Myocyte (in vitro differentiated cells): Measurements from ENCODE around the gene SIRPA. TPM values are rescaled to one million over a fixed set of nuclear protein-coding genes. Genes with fewer than 3 reads are reported as not detected.
A peak's percentile ranks its signal among the peaks of the same experiment; 100 is the strongest.

ENCODE experiments used
- DNase-seq: peaks from one replicate; pipeline ENCODE4 v3.0.0-alpha.2; 2012; ENCODE audit warnings: low read depth
- total RNA-seq: library from RNA; depleted of rRNA; stranded (reverse); fragments of >200 nt; gene quantifications from 2 replicates; pipeline ENCODE4 v1.2.3, GENCODE V29; 2014

The SIRPA gene
- total RNA-seq, 1 donor from 2014 or later, result 2.9 TPM

DNA sequence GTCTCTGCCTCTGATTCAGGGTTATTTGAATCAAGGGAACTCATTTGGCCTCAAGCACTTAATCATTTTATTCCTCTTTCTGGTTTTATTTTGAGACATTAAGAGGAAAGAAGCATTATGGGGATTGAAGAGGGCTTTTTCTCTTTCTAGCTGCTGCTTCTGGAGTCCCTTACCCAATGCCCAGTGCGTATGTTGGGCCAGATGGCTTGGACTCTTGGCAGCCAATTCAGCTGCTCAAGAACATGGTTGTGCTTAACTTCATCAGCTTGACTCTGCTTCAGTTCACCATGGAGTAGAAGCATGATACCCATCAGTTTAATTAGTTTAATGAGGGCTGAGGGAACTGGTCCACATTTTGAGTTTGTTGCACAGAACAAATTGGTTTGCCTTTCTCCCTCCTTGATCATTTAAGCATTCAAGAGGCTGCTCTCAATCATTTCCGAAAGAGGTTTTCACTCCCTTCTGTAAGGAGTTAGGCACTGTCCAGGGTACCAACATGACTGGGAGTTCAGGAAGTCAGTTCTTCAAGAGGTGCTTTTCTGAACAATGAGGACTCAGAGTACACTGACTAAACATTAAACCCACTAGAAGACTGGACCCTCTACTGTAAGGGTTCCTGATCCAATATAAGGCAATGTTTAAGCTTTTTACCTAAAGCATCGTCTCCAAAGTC lies 84.0 kb downstream of the SIRPA start:
- peak; percentile 5 for DNase-seq

DNA sequence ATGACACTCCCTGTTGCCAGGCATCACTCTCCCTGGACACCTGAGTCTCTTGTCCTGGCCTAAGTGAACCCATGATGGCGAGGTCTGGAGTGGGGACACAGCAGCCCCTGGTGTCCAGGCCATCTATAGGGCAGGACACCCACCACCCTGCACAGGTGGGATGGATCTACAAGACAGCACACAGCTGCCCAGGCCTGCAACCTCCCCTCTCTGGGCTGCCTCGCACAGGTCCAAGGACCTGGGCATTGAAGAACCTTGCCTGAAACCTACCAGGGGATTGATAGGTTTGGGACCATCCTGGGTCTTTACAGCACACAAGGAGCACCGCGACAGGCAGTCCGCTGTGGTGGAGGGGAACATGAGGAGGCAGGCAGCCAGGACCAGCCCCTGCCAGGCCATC lies 87.5 kb downstream of the SIRPA start:
- DNase-seq, result no peak

DNA sequence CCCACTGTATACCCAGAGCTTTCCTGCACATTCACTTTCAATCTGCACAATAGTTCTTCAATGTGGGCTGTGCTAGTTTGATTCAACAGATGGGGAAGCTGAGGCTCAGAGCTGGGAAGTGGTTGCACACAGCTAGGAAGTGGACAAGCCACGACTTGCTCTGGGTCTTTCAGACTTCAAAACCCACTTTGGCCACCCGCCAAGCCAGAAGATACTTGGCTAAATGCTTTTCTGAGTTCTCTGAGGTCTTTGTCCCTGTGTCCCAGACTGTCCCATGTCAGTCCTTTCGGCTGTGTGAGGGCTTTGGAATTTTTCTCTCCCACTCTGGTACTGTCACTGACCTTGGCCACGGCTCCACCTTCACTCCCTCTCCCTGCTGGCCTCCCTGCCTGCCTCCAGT lies 88.1 kb downstream of the SIRPA start:
- DNase-seq, result no peak

DNA sequence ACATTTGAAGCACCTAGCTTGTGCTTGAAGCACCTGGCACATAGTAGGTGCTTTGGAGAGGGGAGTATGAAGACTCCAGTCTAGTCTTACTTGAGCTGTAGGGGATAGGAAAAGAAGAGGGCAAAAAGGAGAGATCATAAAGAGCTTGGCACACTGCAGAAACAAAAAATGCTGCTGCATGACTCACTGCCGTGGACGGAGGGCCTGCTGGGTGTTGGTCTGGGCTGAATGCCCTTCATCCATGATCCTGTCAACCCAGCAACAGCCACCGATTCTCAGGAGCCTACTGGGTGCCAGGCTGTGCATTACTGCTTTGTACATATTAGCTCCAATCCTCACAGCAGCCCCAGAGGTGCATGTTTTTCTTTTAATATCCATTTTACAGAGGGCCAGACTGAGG lies 92.6 kb downstream of the SIRPA start:
- no peak for DNase-seq

Other genes starting within 250 kb of the SIRPA start
- not detected in 2 replicates for gene SIRPG, start 237.6 kb upstream of the SIRPA start, total RNA-seq
- not detected in 2 replicates for gene PDYN, start 98.7 kb downstream of the SIRPA start, total RNA-seq
- gene STK35, start 206.4 kb downstream of the SIRPA start, total RNA-seq, result 10.5 and 10.8 TPM in 2 replicates